Hepatocyte (in vitro differentiated cells): ENCODE data around the gene TMEM223.
"Not testable (repeated sequence)": the region's sequence is repeated elsewhere in the genome, so short reads cannot be mapped to it uniquely, and the experiment has no call there.

Source experiments
- CTCF ChIP-seq: fragments of 200-600 bp; sonication (generic); IDR thresholded peaks from 2 replicates; pipeline ENCODE4 v1.5.1; 2016; ENCODE audit warnings: antibody characterized with exemption, mild to moderate bottlenecking; ENCODE audit not compliant: poor library complexity
- EZH2phosphoT487 ChIP-seq: fragments of 200-600 bp; sonication (generic); IDR thresholded peaks from one replicate; pipeline ENCODE4 v1.6.1; 2018; ENCODE audit warnings: antibody characterized with exemption, mild to moderate bottlenecking, low read depth, moderate library complexity; ENCODE audit not compliant: unreplicated experiment, severe bottlenecking

GRCh38 chr11:62840721-62841360, 49.0 kb upstream of the TMEM223 start:
- not testable (repeated sequence) for TF ChIP-seq CTCF, EZH2phosphoT487
